Glutamatergic neuron (in vitro differentiated cells): ENCODE measurements around the gene TMEM200B. TPM values are rescaled to one million over a fixed set of nuclear protein-coding genes. Genes with fewer than 3 reads are reported as not detected.

Experiments
- DNase-seq: peaks from one replicate; pipeline ENCODE4 v3.0.0; 2022
- H3K27ac Mint-ChIP-seq: one replicate; pipeline ENCODE4 v1.8.0; 2020; ENCODE audit warnings: mild to moderate bottlenecking, mixed read lengths, inconsistent platforms; ENCODE audit not compliant: unreplicated experiment
- H3K27me3 Mint-ChIP-seq: one replicate; pipeline ENCODE4 v1.8.0; 2020; ENCODE audit warnings: mild to moderate bottlenecking, moderate library complexity, mixed read lengths, inconsistent platforms; ENCODE audit not compliant: unreplicated experiment
- H3K36me3 Mint-ChIP-seq: one replicate; pipeline ENCODE4 v1.8.0; 2020; ENCODE audit warnings: mild to moderate bottlenecking, mixed read lengths, inconsistent platforms; ENCODE audit not compliant: unreplicated experiment
- H3K4me1 Mint-ChIP-seq: one replicate; pipeline ENCODE4 v1.8.0; 2020; ENCODE audit warnings: mild to moderate bottlenecking, low read depth, mixed read lengths, inconsistent platforms; ENCODE audit not compliant: unreplicated experiment
- H3K4me3 Mint-ChIP-seq: one replicate; pipeline ENCODE4 v1.8.0; 2020; ENCODE audit warnings: mild to moderate bottlenecking, mixed read lengths, inconsistent platforms; ENCODE audit not compliant: unreplicated experiment
- H3K9me3 Mint-ChIP-seq: one replicate; pipeline ENCODE4 v1.8.0; 2020; ENCODE audit warnings: mild to moderate bottlenecking, moderate library complexity, mixed read lengths, inconsistent platforms; ENCODE audit not compliant: unreplicated experiment
- CTCF ChIP-seq: fragments of 200-600 bp; sonication (generic); IDR thresholded peaks from one replicate; pipeline ENCODE4 v1.5.0; 2021; ENCODE audit not compliant: partially characterized antibody, unreplicated experiment
- total RNA-seq: library from RNA; stranded (reverse); fragmentation: NEBNext Ultra II Directional; extraction: Animal tissue kit (Norgen Biotek cat#: 25700); gene quantifications from one replicate; pipeline ENCODE4 v1.2.1, GENCODE V29; 2021; ENCODE audit not compliant: unreplicated experiment

TMEM200B gene
- total RNA-seq, 1 donor from 2014 or later, result 5.8 TPM

GRCh38 chr1:29167904-29168303, 44.2 kb upstream of the TMEM200B start:
- Mint-ChIP-seq H3K4me1 (peaks cover 40% of the 10 kb centered on the region), H3K27me3 (peaks cover 6% of the 10 kb centered on the region), H3K4me3 (no peak overlapping the region), H3K9me3 (no peaks in the 10 kb centered on the region), H3K36me3 (no peaks in the 10 kb centered on the region), H3K27ac (no peak overlapping the region)
- DNase-seq, result no peak
- no peak for TF ChIP-seq CTCF

GRCh38 chr1:29166291-29166878, 42.7 kb upstream of the TMEM200B start:
- no peak for DNase-seq
- H3K27me3 Mint-ChIP-seq, result peaks cover 2% of the 10 kb centered on the region
- no peaks in the 10 kb centered on the region for H3K9me3 Mint-ChIP-seq
- H3K4me3 Mint-ChIP-seq, result no peak overlapping the region
- no peak for TF ChIP-seq CTCF
- H3K4me1 Mint-ChIP-seq, result peaks cover 35% of the 10 kb centered on the region
- no peaks in the 10 kb centered on the region for H3K36me3 Mint-ChIP-seq
- no peak overlapping the region for H3K27ac Mint-ChIP-seq

- no peaks in the 10 kb centered on the region for H3K36me3 Mint-ChIP-seq
- TF ChIP-seq CTCF, result no peak
- no peak overlapping the region for H3K27ac Mint-ChIP-seq
- peaks cover 18% of the 10 kb centered on the region for H3K4me1 Mint-ChIP-seq
- DNase-seq, result no peak
- H3K4me3 Mint-ChIP-seq, result no peak overlapping the region
- no peaks in the 10 kb centered on the region for H3K9me3 Mint-ChIP-seq
- peaks cover 2% of the 10 kb centered on the region for H3K27me3 Mint-ChIP-seq
Measured at GRCh38 chr1:29164588-29164987, 40.9 kb upstream of the TMEM200B start.

GRCh38 chr1:29162476-29163138, 38.9 kb upstream of the TMEM200B start:
- Mint-ChIP-seq H3K36me3 (no peaks in the 10 kb centered on the region), H3K4me3 (no peak overlapping the region), H3K4me1 (peaks cover 6% of the 10 kb centered on the region), H3K27ac (no peak overlapping the region), H3K9me3 (no peaks in the 10 kb centered on the region), H3K27me3 (no peaks in the 10 kb centered on the region)
- TF ChIP-seq CTCF, result no peak
- DNase-seq, result no peak

- TF ChIP-seq CTCF, result no peak
- H3K27me3 Mint-ChIP-seq, result no peaks in the 10 kb centered on the region
- H3K4me3 Mint-ChIP-seq, result no peak overlapping the region
- H3K9me3 Mint-ChIP-seq, result no peaks in the 10 kb centered on the region
- no peak overlapping the region for H3K27ac Mint-ChIP-seq
- H3K4me1 Mint-ChIP-seq, result peaks cover 6% of the 10 kb centered on the region
- no peaks in the 10 kb centered on the region for H3K36me3 Mint-ChIP-seq
- DNase-seq, result no peak
Measured at GRCh38 chr1:29162025-29162424, 38.3 kb upstream of the TMEM200B start.
